Parathyroid adenoma (tissue), 2 donors: ENCODE data around the gene PML.
"Not testable (repeated sequence)": the region's sequence is repeated elsewhere in the genome, so short reads cannot be mapped to it uniquely, and the experiment has no call there.

Source experiments
- H2AFZ ChIP-seq: fragments of 300-600 bp; sonication (generic); one replicate; pipeline ENCODE4 v1.7.0; 2017; ENCODE audit warnings: antibody characterized with exemption, mild to moderate bottlenecking
- H3K27ac ChIP-seq: fragments of 300-600 bp; sonication (generic); one replicate; pipeline ENCODE4 v1.7.0; 2017
- H3K27me3 ChIP-seq: fragments of 300-600 bp; sonication (generic); one replicate; pipeline ENCODE4 v1.7.0; 2017; ENCODE audit warnings: low read length; ENCODE audit not compliant: control insufficient read depth, insufficient read depth
- H3K36me3 ChIP-seq: fragments of 300-600 bp; sonication (generic); one replicate; pipeline ENCODE4 v1.7.0; 2017; ENCODE audit warnings: low read length; ENCODE audit not compliant: control insufficient read depth, insufficient read depth
- H3K4me1 ChIP-seq: fragments of 300-600 bp; sonication (generic); one replicate; pipeline ENCODE4 v1.7.0; 2017; ENCODE audit warnings: control low read depth
- H3K4me2 ChIP-seq: fragments of 300-600 bp; sonication (generic); one replicate; pipeline ENCODE4 v1.7.0; 2017; ENCODE audit warnings: low read length
- H3K4me3 ChIP-seq: fragments of 300-600 bp; sonication (generic); one replicate; pipeline ENCODE4 v1.7.0; 2017; ENCODE audit warnings: low read depth, low read length
- H3K79me2 ChIP-seq: fragments of 300-600 bp; sonication (generic); one replicate; pipeline ENCODE4 v1.7.0; 2017; ENCODE audit warnings: control low read depth
- H3K9ac ChIP-seq: fragments of 300-600 bp; sonication (generic); one replicate; pipeline ENCODE4 v1.7.0; 2017; ENCODE audit warnings: mild to moderate bottlenecking
- H3K9me3 ChIP-seq: fragments of 300-600 bp; sonication (generic); one replicate; pipeline ENCODE4 v1.7.0; 2017; ENCODE audit warnings: low read length; ENCODE audit not compliant: control insufficient read depth
- TF ChIP-seq, protein P1 (sequence below): fragments of 300-600 bp; sonication (generic); IDR thresholded peaks from one replicate; pipeline ENCODE4 v1.7.0; 2017; ENCODE audit warnings: antibody characterized with exemption, mild to moderate bottlenecking
- donor health status: primary hyperparathyroidism.

The PML gene

DNA sequence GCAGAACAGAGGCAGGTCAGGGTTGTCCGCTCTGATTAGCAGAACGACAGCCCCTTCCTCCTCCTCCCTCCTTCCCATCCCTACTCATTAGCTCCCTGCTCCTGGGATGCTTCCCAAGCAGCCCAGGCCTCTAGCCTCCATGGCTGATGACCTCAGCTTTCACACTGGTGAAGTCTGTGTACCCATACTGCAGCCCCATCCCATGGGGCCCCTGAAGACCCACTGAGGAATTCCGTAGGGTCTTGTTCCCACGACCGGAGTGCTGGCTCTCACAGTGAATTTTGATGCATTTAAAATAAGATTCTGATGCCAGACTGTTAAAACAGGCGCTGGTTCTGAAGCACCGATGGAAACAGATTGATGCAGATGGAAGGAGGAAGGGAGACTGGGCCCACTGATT is 51.8 kb downstream of the PML start:
- Histone ChIP-seq H3K4me2 (no peak overlapping the region), H3K4me1 (no peaks in the 10 kb centered on the region), H3K9ac (no peak overlapping the region), H3K27ac (no peak overlapping the region), H2AFZ (no peak overlapping the region), H3K4me3 (no peak overlapping the region), H3K79me2 (no peaks in the 10 kb centered on the region), H3K36me3 (no peaks in the 10 kb centered on the region), H3K9me3 (no peaks in the 10 kb centered on the region), H3K27me3 (no peaks in the 10 kb centered on the region)
- TF ChIP-seq, protein P1, sequence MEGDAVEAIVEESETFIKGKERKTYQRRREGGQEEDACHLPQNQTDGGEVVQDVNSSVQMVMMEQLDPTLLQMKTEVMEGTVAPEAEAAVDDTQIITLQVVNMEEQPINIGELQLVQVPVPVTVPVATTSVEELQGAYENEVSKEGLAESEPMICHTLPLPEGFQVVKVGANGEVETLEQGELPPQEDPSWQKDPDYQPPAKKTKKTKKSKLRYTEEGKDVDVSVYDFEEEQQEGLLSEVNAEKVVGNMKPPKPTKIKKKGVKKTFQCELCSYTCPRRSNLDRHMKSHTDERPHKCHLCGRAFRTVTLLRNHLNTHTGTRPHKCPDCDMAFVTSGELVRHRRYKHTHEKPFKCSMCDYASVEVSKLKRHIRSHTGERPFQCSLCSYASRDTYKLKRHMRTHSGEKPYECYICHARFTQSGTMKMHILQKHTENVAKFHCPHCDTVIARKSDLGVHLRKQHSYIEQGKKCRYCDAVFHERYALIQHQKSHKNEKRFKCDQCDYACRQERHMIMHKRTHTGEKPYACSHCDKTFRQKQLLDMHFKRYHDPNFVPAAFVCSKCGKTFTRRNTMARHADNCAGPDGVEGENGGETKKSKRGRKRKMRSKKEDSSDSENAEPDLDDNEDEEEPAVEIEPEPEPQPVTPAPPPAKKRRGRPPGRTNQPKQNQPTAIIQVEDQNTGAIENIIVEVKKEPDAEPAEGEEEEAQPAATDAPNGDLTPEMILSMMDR: no peak

DNA sequence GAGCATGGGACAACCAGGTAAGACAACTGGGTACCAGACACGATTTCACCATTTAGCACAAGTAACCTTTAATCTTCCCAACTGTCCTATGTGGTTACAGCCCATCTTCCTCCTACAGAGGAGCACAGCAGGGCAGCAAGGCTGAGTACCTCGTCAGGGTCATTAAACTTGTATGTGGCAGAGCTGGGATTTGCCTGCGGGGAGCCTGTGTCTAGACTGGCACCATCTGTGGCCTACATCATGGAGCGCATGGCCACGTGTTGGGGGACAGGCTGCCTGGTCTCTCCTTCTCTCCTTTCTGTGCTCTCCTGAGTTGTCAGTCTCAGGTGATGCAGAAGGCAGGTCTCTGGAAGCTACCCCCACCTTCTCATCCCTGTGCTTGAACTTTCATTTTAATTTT is 55.6 kb downstream of the PML start:
- Histone ChIP-seq H3K27me3 (no peaks in the 10 kb centered on the region), H3K36me3 (no peaks in the 10 kb centered on the region), H3K4me1 (no peaks in the 10 kb centered on the region), H3K9me3 (no peaks in the 10 kb centered on the region), H2AFZ (no peak overlapping the region), H3K79me2 (no peaks in the 10 kb centered on the region), H3K27ac (no peak overlapping the region), H3K4me2 (no peak overlapping the region), H3K4me3 (no peak overlapping the region), H3K9ac (no peak overlapping the region)
- TF ChIP-seq, protein P1: no peak

DNA sequence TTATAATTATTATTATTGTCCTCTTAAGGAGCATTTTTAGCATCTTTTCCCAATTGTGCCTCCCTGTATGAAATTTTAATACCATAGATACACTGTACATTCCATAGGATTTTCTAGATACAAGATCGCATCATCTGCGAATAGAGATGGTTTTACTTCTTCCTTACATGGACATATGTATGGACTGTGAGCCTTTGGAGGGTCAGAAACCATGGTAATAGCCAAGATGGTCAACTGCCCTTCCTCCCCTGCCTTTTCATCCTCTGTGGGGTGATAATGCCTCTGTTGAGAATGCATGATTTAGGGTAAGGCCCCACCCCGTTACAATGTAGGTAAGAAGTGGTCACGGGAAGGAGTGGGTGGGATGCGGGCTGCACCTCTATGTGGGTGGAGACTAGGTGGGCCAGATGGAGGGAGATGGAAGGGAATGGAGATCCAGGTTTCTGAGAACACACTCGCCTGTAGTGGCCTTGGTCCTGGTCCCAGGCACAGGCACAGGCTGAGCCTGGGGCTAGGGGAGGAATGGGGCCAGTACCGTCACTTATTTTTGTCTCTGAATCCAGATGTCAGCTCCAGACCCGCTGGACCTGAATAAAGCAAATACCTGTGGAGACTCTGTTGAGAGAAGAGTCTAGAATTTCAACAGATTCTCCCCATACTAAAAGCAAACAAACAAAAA is 56.2 kb downstream of the PML start:
- H2AFZ ChIP-seq: no peak overlapping the region
- H3K4me2 ChIP-seq: no peak overlapping the region
- H3K9ac ChIP-seq: no peak overlapping the region
- H3K27me3 ChIP-seq: no peaks in the 10 kb centered on the region
- H3K4me1 ChIP-seq: no peaks in the 10 kb centered on the region
- H3K79me2 ChIP-seq: no peaks in the 10 kb centered on the region
- no peaks in the 10 kb centered on the region for H3K36me3 ChIP-seq
- TF ChIP-seq, protein P1: no peak
- peak overlapping the region; percentile 61 for H3K27ac ChIP-seq
- no peak overlapping the region for H3K4me3 ChIP-seq
- no peaks in the 10 kb centered on the region for H3K9me3 ChIP-seq

DNA sequence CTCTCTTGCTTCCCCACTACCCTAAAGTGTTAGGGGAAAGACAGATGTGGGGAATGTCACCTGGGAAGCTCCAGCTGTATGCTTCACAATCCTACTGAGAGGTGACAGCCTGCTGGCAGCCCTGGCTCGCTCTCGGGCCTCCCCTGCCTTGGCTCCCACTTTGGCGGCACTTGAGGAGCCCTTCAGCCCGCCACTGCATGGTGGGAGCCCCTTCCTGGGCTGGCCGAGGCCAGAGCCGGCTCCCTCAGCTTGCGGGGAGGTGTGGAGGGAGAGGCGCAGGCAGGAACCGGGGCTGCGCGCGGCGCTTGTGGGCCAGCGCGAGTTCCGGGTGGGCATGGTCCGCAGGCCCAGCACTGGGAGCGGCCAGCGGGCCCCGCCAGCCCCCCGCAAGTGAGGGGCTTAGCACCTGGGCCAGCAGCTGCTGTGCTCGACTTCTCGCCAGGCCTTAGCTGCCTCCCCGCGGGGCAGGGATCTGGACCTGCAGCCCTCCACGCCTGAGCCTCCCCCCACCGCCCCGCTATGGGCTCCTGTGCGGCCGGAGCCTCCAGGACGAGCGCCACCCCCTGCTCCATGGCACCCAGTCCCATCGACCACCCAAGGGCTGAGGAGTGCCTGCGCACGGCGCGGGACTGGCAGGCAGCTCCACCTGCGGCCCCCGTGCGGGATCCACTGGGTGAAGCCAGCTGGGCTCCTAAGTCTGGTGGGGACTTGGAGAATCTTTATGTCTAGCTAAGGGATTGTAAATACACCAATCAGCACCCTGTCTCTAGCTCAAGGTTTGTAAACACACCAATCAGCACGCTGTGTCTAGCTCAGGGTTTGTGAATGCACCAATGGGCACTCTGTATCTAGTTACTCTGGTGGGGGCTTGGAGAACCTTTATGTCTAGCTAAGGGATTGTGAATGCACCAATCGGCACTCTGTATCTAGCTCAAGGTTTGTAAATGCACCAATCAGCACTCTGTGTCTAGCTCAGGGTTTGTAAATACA is 58.0 kb downstream of the PML start:
- H3K9ac ChIP-seq, H3K27ac ChIP-seq, H3K4me2 ChIP-seq, H3K4me1 ChIP-seq, H2AFZ ChIP-seq, H3K79me2 ChIP-seq, H3K27me3 ChIP-seq, H3K9me3 ChIP-seq, H3K36me3 ChIP-seq, H3K4me3 ChIP-seq: not testable (repeated sequence)

DNA sequence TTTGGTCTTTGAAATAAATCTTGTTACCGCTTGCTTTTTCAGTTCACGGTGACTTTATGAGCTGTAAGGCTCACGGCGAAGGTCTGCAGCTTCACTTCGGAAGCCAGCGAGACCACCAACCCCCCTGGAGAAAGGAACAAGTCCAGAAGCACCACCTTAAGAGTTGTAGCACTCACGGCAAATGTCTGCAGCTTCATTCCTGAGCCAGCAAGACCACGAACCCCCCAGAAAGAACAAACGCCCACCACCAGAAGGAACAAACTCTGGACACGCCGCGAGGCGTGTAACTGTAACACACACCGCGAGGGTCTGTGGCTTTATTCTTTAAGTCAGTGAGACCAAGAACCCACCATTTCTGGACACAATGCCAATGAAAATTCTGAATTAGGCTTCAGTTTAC is 59.0 kb downstream of the PML start:
- TF ChIP-seq, protein P1: no peak
- H3K27me3 ChIP-seq: no peaks in the 10 kb centered on the region
- H3K9ac ChIP-seq: no peak overlapping the region
- H3K4me2 ChIP-seq: no peak overlapping the region
- no peak overlapping the region for H3K27ac ChIP-seq
- H2AFZ ChIP-seq: no peak overlapping the region
- H3K79me2 ChIP-seq: no peaks in the 10 kb centered on the region
- H3K4me3 ChIP-seq: no peak overlapping the region
- H3K36me3 ChIP-seq: no peaks in the 10 kb centered on the region
- no peaks in the 10 kb centered on the region for H3K9me3 ChIP-seq
- H3K4me1 ChIP-seq: no peaks in the 10 kb centered on the region
